NCI-H774 (cell line): ENCODE measurements around the gene PSAP.
"Not testable (repeated sequence)": the region's sequence is repeated elsewhere in the genome, so short reads cannot be mapped to it uniquely, and the experiment has no call there.

Experiments
- DNase-seq: peaks from one replicate; lab custom pipeline; 2025; lab: John Stamatoyannopoulos, UW

Gene PSAP

DNA sequence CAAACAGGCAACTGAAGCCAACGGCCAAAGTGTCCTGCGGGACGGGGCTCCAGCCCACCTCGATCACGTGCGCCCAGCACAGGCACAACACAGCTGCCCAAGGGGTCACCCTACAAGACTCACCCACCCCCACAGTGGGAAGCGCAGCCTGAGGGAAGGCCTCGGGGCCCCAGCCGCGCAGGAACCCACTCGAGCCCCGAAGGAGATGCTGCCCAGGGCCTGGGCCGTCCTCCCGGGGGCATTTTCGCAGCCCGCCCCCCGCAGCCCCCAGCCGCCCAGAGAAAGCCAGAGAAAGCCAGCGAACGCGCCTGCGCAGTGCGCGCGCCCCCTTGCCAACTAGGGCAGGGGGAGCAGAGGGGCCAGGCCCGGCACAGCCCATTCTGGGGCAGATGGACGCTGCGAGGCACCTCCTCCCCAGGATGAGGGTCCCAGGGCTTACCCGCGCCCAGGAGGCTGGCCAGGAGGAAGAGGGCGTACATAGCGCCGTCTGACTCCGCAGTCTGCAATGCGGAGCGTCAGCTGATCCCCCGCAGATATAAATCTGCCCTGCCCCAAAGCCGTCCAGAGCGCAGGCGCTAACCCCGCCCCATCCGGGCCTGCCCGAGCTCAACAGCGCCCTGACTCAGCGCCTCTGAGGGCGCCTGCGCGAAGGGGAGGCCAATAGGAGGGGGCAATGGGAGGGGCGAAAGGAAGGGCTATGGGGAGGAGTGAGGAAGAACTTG lies at the start of gene PSAP:
Gene PSAP, minus strand, starts transcription at position 509 of the 722 bp plus-strand sequence. Its CDS starts 30 bp downstream, at position 479.
- DNase-seq, result peak; percentile 96

DNA sequence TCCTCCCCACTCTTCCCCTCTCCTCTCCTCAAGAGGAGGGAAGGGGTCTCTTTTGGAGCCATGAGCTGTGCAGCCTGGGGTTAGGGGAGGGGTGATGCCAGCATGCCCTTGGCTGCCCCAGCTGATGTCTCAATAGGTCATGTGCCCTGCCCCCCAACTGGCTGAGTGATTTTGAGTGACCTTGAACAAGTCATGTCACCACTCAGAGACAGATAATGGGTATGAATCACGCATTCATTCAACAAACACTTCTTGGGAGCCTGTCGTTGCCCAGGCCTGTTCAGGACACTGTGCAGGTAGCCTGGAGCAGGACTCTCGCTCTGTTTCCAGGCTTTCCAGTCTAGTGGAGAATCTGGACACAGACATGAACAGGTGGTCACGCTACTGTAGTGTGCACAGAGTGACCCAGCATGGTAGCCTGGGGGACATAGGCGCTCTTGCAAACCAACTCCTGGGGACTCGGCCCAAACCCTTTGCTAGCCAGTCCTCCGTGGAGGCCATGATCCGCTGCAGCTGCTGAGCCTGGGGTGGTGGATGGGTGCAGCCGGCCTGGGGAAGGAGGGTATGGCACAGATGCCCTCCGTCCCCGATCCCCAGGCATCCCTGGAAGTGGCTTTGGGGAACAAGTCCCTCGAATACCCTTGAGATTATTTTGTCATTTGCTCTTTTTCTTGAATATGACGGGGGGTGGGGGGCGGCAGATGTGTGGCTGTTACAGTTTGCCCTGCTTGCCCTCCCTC lies 49.6 kb upstream of the PSAP start:
- no peak for DNase-seq

DNA sequence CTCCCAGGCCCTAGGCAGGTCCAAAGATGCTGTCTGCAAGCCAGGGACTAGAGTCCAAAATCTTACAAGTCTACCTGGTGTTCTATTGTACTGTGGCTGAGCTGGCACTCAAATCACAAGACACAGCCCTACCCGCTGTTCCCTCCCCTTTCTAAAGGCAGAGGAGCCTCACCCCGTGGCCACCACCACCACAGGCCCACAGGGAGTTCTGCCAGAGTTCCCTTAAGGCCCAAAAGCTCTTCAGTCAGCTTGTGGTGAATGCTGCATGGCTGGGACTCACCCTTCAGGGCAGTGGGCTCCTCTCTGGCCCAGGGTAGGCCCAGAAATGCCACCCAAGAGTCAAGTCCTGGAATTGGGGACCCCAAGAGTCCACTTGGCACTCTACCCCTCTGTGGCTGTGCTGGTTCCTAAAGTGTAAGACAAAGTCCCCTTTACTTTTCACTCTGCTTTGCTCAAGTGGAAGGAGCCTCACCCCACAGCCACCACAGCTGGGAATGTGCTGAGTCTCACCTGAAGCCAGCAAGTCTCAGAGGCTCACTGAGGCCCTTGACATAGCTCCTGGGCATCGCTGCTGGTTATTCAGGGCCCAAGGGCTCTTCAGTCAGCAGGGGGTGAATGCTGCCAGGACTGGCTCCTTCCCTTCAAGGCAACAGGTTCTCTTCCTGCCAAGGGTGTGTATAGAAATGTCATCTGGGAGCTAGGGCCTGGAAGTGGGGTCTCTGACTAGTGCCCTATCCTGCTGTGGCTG lies 48.8 kb upstream of the PSAP start:
- no peak for DNase-seq

DNA sequence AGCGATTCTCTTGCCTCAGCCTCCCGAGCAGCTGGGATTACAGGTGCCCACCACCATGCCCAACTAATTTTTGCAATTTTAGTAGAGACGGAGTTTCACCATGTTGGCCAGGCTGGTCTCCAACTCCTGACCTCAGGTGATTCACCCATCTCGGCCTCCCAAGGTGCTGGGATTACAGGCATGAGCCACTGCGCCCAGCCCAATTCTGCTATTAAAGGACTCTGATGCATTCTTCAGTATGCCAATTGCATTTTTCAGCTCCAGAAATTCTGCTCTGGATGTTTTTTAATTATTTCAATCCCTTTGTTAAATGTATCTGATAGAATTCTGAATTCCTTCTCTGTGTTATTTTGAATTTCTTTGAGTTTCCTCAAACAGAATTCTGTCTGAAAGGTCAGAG lies 47.3 kb upstream of the PSAP start:
- DNase-seq, result not testable (repeated sequence)

DNA sequence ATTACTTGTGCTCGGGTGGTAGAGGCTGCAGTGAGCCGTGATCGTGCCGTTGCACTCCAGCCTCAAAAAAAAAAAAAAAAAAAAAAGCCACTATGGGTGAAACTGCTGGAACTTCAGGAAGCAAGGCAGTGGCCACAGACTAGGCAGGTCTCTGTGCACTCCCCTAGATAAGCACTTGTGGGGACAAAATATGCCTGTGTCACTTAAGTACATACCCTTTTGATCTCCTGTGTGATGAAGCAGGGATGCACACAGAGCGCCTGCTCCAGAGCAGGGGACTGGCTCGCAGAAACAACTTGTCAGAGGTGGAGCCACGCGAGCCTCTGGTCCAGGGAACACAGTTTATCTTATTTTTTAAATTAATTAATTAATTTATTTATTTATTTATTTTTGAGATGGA lies 42.9 kb upstream of the PSAP start:
- DNase-seq, result no peak

DNA sequence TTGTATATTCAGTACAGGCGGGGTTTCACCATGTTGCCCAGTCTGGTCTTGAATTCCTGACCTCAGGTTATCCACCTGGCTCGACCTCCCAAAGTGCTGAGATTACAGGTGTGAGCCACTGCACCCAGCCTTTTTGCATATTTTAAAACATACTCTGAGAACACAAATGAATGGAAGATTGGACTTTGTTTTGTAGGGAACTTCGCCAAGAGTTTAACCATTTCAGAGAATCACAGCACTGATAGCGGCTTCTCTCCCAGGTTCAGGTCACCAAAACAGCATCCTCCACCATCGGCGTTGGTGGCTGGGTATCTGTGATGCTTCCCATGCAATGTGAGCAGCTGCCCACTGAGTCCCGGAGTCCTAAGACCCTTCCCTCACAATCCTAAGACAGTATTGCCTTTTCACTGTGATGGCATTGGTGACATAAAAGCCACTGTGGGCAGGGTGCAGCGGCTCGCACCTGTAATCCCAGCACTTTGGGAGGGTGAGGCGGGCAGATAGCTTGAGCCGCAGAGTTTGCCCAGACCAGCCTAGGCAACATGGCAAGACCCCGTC lies 42.3 kb upstream of the PSAP start:
- no peak for DNase-seq

DNA sequence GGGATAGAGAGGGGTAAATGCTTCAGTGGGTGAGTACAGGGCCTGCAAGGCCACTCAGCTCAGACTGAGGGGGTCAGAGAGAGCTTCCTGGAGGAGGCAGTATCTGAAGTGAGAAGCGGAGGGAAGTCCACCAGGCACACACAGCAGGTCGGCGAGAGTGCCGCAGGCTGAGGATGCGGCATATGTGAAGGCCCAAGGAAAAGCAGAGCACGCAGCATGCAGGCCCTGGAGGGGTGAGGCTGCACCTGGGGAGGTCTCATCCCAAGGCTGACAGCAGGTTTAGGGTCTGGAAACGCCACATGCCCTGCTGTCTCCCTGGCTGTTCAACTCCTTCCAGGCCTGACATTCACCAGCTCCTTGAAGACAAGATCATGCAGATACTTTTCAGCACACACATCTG lies 40.4 kb upstream of the PSAP start:
- DNase-seq, result no peak

DNA sequence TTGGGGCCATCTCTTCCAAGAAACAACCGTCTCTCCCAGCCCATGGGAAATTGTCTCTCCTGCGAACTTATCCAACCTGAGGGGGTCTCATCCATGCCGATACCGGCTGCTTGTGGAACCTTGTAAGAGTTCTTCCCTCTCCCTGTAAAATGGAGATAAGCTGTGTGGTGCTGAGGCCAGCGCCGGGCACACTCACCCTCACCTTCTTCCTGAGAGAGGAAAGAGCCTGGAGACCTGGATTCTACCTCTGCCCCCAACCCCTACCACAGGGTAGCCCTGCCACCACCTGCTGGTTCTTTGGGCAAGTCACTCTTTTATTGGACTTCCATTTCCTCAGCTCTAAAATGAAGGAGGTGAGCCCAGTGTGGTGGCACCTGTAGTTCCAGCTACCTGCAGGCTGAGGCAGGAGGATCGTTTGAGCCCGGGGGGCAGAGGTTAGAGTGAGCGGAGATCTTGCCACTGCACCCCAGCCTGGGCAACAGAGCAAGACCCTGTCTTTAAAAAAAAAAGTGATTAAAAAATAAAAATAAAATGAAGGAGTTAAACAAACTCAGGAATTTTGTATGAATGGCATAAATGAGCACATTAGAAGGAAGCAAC lies 38.4 kb upstream of the PSAP start:
- no peak for DNase-seq

DNA sequence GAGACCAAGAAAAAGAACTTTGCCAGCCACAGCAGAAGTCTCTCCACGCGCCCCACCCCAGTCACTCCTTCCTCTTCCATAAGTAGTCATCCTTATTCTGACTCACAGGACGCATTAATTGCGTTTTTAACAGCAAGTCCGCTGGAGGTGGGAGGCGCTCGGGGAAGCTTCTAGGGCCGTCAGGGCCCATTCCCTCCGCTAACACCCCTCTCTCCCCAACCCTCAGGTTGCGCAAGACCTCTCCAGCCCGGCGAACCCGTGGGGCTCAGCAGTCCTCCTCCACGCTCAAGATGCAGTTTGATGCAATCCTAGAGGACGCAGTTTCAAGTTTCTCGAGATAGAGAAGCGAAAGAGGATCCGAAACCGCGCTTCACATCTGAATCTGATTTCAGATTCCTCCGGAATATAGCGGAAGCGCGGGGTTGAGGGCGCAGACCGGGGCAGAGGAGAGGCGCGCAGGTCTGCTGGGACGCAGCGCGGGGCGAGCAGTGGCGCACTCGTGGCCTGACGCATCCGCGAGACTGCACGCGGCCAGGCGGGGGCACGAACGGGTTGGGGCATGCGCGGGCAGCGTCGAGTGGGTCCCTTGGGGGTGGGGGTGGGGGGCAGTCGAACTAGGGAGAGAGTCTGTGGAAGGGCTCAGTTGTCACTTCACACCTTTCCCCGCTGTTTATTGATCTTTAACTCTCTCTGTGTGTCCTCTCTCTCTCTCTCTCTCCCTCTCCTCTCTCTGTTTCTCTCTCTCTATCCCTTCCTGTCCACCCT lies 37.8 kb upstream of the PSAP start:
- DNase-seq, result peak; percentile 0

DNA sequence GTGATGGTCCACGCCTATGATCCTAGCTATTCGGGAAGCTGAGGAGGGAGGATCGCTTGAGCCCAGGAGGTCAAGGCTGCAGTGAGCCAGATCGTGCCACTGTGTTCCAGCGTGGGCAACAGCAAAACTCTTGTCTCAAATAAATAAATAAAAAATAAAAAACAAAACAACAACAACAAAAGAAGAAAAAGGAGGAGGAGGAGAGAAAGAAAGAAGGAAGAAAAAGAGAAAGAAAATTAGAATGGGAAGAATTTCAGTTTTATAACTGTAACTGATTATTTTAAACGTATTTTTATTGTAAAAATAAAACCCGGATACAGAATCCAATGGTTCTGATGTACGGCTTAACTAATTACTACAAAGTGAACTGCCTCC lies 37.2 kb upstream of the PSAP start:
- DNase-seq, result no peak

DNA sequence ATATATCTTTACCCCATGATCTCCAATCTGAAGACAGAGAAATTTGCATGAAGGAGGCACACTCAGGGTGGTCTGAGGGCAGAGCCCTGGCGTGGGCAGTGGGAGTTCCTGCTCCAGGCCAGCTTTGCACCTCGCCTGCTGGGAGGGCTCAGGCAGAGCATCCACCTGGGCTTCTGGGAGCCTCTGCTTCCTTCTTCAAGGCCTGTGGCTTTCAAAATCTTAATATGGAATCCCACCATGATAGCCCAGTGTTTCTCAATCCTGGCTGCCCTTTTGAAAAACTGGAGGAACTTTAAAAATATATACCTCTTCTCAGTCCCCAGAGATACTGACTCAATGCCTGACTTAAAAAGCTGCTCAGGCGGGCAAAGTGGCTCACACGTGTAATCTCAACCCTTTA lies 36.7 kb upstream of the PSAP start:
- no peak for DNase-seq

DNA sequence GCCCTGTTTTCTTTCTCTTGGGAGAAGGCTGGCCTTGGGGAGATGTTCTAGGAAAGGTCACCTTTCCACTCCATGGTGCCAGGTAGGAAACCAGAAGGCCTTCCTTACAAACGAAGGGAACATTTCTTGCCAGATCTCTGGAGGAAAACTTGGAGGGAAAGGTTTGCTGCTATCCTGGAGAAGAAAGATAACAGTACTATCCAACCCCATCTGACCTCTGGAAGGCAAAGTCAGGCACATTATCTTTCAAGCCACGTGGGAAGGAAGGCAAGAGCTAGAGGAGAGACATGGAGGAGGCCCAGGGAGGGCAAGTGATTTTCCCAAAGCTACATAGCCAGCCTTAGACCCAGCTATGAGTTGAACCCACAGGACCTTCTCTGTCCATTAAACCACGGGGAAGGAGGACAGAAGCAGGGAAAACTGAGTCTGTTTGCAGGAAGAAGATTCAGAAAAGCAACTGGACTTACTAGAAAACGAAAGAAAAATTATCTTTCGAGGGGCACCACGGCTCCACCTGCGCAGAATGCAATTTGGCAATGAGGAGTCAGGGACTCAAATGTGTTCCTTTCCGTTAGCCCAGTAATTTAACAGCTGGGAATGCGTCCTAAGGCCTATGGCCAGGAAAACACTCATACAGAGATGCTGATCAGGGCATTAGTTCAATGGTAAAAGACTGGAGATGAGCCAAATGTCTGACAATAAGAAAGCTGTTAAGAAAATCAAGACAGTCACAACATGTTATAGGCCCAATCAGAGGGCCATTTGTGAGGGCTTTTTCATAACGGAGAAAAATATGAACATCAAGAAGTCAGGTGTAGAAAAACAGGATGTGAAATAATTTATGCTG lies 32.0 kb upstream of the PSAP start:
- DNase-seq, result no peak

DNA sequence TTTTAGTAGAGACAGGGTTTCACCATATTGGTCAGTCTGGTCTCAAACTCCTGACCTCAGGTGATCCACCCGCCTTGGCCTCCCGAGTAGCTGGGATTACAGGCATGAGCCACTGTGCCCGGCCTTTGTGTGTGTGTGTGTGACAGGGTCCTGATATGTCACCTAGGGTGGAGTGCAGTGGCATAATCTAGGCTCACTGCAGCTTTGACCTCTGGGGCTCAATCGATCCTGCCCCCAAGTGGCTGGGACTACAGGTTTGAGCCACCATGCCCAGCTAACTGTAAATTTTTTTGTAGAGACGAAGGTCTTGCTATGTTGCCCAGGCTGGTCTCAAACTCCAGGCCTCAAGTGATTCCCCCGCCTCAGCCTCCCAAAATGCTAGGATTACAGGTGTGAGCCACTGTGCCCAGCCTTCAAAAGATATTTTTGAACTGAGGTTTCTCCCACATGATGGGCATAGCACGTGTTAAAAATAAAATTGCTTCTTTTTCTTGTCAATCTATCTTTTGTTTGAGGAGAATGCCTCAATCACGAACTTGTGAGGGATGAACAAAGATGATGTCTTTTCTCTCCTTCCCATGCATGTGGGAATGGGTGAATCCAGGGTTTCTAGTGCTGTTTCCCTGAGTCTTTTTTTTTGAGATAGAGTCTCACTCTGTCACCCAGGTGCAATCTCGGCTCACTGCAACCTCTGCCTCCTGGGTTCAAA lies 30.8 kb upstream of the PSAP start:
- no peak for DNase-seq

DNA sequence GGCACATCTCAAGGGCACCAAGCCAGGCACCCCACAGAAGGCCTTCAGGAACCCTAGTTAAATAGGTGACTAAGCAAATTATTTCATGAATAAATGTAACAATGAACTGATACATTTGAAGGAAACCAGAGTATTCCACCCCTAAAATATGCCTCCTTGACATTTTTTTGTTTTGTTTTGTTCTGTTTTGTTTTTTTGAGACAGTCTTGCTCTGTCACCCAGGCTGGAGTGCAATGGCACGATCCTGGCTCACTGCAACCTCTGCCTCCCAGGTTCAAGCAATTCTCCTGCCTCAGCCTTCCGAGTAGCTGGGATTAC lies 30.2 kb upstream of the PSAP start:
- DNase-seq, result not testable (repeated sequence)

DNA sequence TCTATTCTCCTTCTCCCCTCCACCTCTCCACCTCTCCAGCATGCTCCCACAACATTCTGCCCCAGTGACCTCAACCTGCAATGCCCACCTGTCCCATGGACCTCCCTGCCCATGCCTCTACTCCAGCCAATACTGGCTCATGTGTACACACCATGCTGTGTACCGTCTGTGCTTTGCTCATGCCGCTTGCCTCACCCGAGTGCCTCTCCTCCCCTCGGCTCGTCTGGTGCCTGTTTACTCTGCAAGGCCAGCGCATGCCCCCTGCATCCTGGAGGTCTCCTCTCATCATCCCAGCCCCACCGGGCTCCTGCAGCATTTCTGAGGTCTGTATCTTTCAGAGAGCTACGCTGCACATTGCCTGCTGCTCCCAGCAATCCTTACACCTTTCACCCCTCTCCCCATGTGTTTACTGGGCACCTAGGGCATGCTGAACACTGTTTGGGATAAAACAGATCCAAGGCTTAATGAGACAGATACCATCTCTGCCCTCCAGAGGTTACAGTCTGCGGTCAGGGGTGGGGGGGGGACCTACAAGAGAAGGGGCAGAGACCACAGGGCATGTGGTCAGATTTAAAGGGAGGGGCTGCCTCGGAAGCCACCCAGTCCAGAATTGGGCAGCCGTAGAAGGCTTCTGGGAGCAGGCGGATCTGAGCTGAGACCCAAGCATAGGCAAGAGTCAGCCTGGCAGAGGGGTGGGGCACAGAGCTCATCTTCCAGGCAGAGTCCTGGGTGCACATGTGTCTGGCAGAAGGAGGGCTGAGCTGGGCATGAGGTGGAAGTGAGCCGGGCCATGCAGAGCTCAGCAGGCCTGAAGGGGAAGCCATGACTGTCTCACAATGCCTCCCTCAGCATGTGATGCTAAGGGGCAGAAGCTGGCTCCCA lies 29.6 kb upstream of the PSAP start:
- DNase-seq, result peak; percentile 3

DNA sequence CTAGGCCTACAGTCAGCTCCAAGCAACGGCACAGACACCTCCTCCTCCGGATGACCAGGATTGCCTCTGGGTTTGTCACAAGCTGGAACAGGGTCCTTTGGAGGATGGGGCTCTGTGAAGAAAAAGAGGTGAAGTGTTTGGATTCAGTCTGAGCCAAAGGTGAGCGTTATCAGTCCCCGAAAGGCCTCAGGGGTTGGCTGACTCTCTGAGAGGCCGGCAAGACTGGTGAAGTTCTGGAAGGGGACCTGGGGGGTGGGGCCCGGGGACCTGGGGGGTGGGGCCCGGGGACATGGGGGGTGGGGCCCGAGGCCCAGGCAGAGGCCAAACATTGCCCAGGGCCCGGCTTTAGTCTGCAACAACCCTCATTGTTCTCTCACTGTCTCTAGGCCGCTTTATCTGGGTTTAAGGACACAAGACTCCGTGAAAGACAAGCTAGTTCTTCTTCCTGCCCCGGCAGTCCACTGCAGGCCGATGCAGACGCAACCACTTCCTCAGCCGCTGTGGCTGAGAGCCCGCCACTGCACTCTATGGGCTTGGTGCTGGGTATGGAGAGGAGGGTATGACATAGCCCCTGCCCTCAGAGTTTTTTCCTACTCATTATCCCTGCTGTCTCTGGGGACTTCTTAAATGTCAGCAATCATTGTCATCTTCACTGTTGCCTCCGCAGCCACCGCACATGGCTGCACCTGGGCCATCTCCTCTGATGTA lies 27.4 kb upstream of the PSAP start:
- DNase-seq, result no peak

DNA sequence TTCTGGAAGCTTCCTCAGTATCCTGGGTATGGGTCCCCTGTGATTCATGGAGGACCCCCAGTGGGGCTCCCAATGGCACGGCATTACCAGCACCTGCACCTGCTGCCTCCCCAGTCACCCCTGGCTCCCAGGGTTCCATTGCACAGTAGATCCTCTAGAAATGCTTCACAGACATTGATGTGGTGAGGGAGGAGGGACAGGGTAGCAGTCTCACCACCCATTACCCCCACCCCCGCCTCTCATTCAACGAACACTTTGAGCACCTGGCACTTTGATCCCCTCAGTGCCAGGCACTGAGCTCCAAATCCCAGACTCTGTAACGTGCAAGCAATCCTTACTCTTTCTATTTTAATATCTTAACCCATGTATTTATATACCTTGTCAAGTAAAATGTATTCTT lies 26.8 kb upstream of the PSAP start:
- no peak for DNase-seq

DNA sequence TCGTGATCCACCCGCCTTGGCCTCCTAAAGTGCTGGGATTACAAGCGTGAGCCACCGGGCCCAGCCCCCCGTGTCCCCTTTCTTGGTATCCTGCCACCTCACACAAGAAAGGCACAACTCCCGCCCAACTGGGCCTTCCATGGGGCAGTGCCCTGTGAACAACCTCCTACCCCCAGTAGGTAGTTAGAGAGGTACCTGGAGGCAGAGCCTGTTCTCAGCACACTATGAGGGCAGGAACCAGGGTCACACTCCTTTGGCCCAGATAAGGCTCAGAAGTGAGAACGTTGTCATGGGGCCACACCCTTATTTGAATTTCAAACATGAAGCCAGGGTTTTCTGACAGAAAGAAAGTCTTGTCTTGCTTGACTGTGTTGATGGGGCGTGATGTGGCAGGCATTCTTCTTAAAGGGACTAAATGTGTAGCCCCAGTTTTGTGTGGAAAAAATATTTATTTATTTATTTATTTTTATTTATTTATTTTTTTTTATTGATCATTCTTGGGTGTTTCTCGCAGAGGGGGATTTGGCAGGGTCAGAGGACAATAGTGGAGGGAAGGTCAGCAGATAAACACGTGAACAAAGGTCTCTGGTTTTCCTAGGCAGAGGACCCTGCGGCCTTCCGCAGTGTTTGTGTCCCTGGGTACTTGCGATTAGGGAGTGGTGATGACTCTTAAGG lies 23.8 kb upstream of the PSAP start:
- DNase-seq, result not testable (repeated sequence)
